Left forelimb (tissue), 1 donor: ENCODE data around the gene EYA2.
"Not testable (repeated sequence)": the region's sequence is repeated elsewhere in the genome, so short reads cannot be mapped to it uniquely, and the experiment has no call there.

Experiments
- DNase-seq: peaks from one replicate; pipeline ENCODE4 v3.0.0-alpha.2; 2018; ENCODE audit warnings: low spot score

The EYA2 gene

GRCh38 chr20:46897328-46897880 lies 2.8 kb downstream of the EYA2 start:
- no peak for DNase-seq

- no peak for DNase-seq
These were observed 3.8 kb downstream of the EYA2 start for GRCh38 chr20:46898423-46898822.

GRCh38 chr20:46899621-46900020 lies 5.0 kb downstream of the EYA2 start:
- no peak for DNase-seq

GRCh38 chr20:46900086-46900485 lies 5.4 kb downstream of the EYA2 start:
- no peak for DNase-seq

- no peak for DNase-seq
These were observed 6.2 kb downstream of the EYA2 start for GRCh38 chr20:46900826-46901225.

GRCh38 chr20:46901638-46902037 lies 7.0 kb downstream of the EYA2 start:
- no peak for DNase-seq

- no peak for DNase-seq
These were observed 8.6 kb downstream of the EYA2 start for GRCh38 chr20:46903256-46903655.

GRCh38 chr20:46903937-46904336 lies 9.3 kb downstream of the EYA2 start:
- no peak for DNase-seq

GRCh38 chr20:46905364-46906125 lies 10.9 kb downstream of the EYA2 start:
- DNase-seq = no peak

GRCh38 chr20:46913329-46914044 lies 18.8 kb downstream of the EYA2 start:
- DNase-seq = no peak

- no peak for DNase-seq
These were observed 20.2 kb downstream of the EYA2 start for GRCh38 chr20:46914789-46915379.

GRCh38 chr20:46915575-46916257 lies 21.1 kb downstream of the EYA2 start:
- no peak for DNase-seq

GRCh38 chr20:46916258-46916603 lies 21.6 kb downstream of the EYA2 start:
- no peak for DNase-seq

- DNase-seq = no peak
These were observed 22.5 kb downstream of the EYA2 start for GRCh38 chr20:46917155-46917554.

- DNase-seq = no peak
These were observed 25.5 kb downstream of the EYA2 start for GRCh38 chr20:46920114-46920513.

- not testable (repeated sequence) for DNase-seq
These were observed 28.2 kb downstream of the EYA2 start for GRCh38 chr20:46922841-46923240.

GRCh38 chr20:46923550-46923949 lies 28.9 kb downstream of the EYA2 start:
- no peak for DNase-seq

GRCh38 chr20:46928580-46929132 lies 34.0 kb downstream of the EYA2 start:
- DNase-seq = no peak

GRCh38 chr20:46929902-46930301 lies 35.3 kb downstream of the EYA2 start:
- DNase-seq = no peak

GRCh38 chr20:46930640-46931339 lies 36.1 kb downstream of the EYA2 start:
- no peak for DNase-seq

- no peak for DNase-seq
These were observed 37.1 kb downstream of the EYA2 start for GRCh38 chr20:46931699-46932098.
